Measurements from ENCODE around the gene MED28. TPM values are rescaled to one million over a fixed set of nuclear protein-coding genes. Genes with fewer than 3 reads are reported as not detected.
A peak's percentile ranks its signal among the peaks of the same experiment; 100 is the strongest.

The MED28 gene, protein sequence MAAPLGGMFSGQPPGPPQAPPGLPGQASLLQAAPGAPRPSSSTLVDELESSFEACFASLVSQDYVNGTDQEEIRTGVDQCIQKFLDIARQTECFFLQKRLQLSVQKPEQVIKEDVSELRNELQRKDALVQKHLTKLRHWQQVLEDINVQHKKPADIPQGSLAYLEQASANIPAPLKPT
- 20.5 and 21.5 TPM in 2 replicates for polyA plus RNA-seq (2013)

DNA sequence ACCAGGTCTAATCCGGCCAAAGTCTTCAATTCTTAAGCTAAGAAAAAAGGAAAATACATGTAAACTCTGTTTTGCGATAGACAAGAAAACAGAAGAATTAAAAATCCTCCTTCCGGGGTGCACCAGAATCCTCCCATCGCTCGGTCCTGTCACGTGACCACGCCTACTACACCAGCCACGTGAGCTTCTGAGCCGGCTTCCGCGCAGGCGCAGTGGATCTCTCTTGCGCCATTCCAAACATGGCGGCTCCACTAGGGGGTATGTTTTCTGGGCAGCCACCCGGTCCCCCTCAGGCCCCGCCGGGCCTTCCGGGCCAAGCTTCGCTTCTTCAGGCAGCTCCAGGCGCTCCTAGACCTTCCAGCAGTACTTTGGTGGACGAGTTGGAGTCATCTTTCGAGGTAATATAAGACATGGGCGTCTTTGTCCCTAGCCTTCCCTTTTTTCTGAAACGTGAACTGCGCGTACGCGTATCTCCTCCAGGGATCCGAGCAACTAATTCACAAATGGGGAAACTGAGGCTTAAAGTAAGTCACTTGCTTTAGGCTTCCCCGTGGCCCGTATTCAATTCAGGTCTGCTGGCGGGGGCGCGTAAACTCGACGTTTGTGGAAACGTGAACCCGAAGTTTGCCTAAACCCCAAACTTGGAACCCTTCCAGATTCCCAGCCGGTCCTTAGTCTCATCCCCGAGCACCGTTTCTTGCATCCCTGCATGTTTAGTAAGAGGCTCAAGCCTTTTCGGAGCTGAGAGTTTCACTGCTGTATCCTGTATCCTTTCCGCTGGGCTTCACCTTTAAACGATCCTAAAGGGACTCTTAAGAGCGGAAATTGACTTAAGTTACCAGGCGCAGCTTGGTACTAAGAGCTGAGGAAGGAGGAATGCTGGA, at the start of gene MED28:
MED28 (plus strand) TSS at position 226 of the 884 bp plus-strand sequence; CDS start at position 240, 14 bp downstream.
- H3K4me2 ChIP-seq (ENCODE audit: low read length) = peak within 1 kb of the TSS; percentile 89
- H4K91ac ChIP-seq (ENCODE audit: low read depth, low read length) = peak within 1 kb of the TSS; percentile 65
- DNase-seq = peak; percentile 96 to 99
- H3K9me3 ChIP-seq (ENCODE audit: insufficient read depth, low read depth, low read length) = no peaks in the 10 kb centered on the region
- WGBS (ENCODE audit: extremely low coverage, insufficient coverage, insufficient read length) = no CpG with 5 or more reads among the region's 46 CpGs
- peak within 1 kb of the TSS; percentile 73 for H3K4ac ChIP-seq (ENCODE audit: low read depth, low read length)
- H3K18ac ChIP-seq (ENCODE audit: low read length) = peak within 1 kb of the TSS; percentile 74
- H3K9ac ChIP-seq (ENCODE audit: low read length) = peak within 1 kb of the TSS; percentile 99
- H3K4me3 ChIP-seq (ENCODE audit: low read depth, low read length) = peak within 1 kb of the TSS; percentile 90
- H2AK5ac ChIP-seq (ENCODE audit: low read length) = no peak within 1 kb of the TSS
- peaks cover 11% of the 10 kb centered on the region for H3K79me2 ChIP-seq (ENCODE audit: control insufficient read depth, insufficient read depth, low read length, poor library complexity)
- peak within 1 kb of the TSS; percentile 92 for H4K8ac ChIP-seq (ENCODE audit: low read depth, low read length)
- no peak within 1 kb of the TSS for H2BK12ac ChIP-seq (ENCODE audit: low read length)
- no peak within 1 kb of the TSS for H3K27ac ChIP-seq (ENCODE audit: low read depth, low read length)
- peaks cover 7 to 18% of the 10 kb centered on the region in 2 experiments for H3K36me3 ChIP-seq (ENCODE audit: control insufficient read depth in 1 of 2, insufficient read depth in 2 of 2, low read length in 2 of 2)
- peak within 1 kb of the TSS; percentile 60 for H2BK120ac ChIP-seq (ENCODE audit: insufficient read depth, low read length, poor library complexity)
- H3K27me3 ChIP-seq (ENCODE audit: insufficient read depth, low read length) = no peaks in the 10 kb centered on the region
- H3K79me1 ChIP-seq (ENCODE audit: low read length) = peaks cover 5% of the 10 kb centered on the region
- H2AFZ ChIP-seq (ENCODE audit: insufficient read depth, low read length, poor library complexity) = peak within 1 kb of the TSS; percentile 69
- H2BK5ac ChIP-seq (ENCODE audit: low read depth, low read length, poor library complexity) = peak within 1 kb of the TSS; percentile 86
- no peak within 1 kb of the TSS for H3K23ac ChIP-seq (ENCODE audit: low read length)
- peak within 1 kb of the TSS; percentile 85 for H3K14ac ChIP-seq (ENCODE audit: low read length)
- H3K4me1 ChIP-seq (ENCODE audit: control insufficient read depth in 1 of 2, insufficient read depth in 2 of 2, low read length in 2 of 2) = peaks cover 0 to 3% of the 10 kb centered on the region in 2 experiments
- H4K12ac ChIP-seq (ENCODE audit: low read depth, low read length) = peak within 1 kb of the TSS; percentile 87

DNA sequence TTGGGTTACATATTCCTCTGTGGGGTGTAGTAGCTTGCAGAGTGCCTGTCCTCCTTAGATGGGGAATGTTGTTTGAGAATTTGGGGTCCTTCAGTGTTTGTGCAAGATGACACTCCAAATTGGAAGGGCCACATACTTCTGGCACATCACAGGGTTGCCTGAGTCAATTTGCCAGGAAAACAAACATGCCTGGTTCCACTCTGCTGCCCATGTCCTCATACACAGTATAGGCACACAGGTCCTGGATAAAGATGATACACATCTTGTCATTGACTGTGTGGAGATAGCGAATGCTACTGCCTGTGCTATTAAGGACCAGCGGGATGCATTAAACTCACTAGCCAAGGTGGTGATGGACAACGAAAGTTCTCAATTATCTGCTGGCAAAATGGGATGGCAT, 48.6 kb upstream of the MED28 start:
- Histone ChIP-seq H2AK5ac (ENCODE audit: low read length) (no peak overlapping the region), H3K23ac (ENCODE audit: low read length) (no peak overlapping the region), H3K36me3 (ENCODE audit: control insufficient read depth in 1 of 2, insufficient read depth in 2 of 2, low read length in 2 of 2) (no peaks in the 10 kb centered on the region), H3K4ac (ENCODE audit: low read depth, low read length) (no peak overlapping the region), H2BK120ac (ENCODE audit: insufficient read depth, low read length, poor library complexity) (no peak overlapping the region), H3K14ac (ENCODE audit: low read length) (no peak overlapping the region), H3K79me1 (ENCODE audit: low read length) (no peaks in the 10 kb centered on the region), H3K4me3 (ENCODE audit: low read depth, low read length) (no peak overlapping the region), H3K4me1 (ENCODE audit: control insufficient read depth in 1 of 2, insufficient read depth in 2 of 2, low read length in 2 of 2) (no peaks in the 10 kb centered on the region), H2AFZ (ENCODE audit: insufficient read depth, low read length, poor library complexity) (no peak overlapping the region), H4K12ac (ENCODE audit: low read depth, low read length) (no peak overlapping the region), H3K9me3 (ENCODE audit: insufficient read depth, low read depth, low read length) (no peaks in the 10 kb centered on the region), H3K18ac (ENCODE audit: low read length) (no peak overlapping the region), H2BK12ac (ENCODE audit: low read length) (no peak overlapping the region), H3K4me2 (ENCODE audit: low read length) (no peak overlapping the region), H3K79me2 (ENCODE audit: control insufficient read depth, insufficient read depth, low read length, poor library complexity) (no peaks in the 10 kb centered on the region), H4K91ac (ENCODE audit: low read depth, low read length) (no peak overlapping the region), H3K27ac (ENCODE audit: low read depth, low read length) (no peak overlapping the region), H2BK5ac (ENCODE audit: low read depth, low read length, poor library complexity) (no peak overlapping the region), H4K8ac (ENCODE audit: low read depth, low read length) (no peak overlapping the region), H3K9ac (ENCODE audit: low read length) (no peak overlapping the region), H3K27me3 (ENCODE audit: insufficient read depth, low read length) (no peaks in the 10 kb centered on the region)
- no CpG with 5 or more reads among the region's 3 CpGs for WGBS (ENCODE audit: extremely low coverage, insufficient coverage, insufficient read length)
- DNase-seq = no peak

DNA sequence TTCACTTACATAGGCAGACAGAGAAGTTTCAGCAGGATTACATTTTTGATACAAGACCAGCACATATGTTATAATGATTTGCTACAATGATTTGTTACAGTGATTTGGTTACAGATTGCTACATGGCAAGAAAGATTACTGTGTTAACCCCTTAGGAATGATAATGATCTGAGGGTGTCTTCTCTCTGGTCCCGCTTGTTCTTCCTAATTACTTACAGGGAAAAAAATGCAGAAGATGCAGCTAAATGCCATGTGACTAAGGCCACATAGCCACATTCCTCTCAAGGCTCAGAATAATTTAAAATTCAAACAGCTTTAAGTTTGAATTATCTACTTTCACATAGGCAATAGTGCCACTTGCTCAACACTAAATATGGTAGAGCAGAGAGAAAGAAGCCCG, 47.2 kb upstream of the MED28 start:
- no CpG with 5 or more reads among the region's 2 CpGs for WGBS (ENCODE audit: extremely low coverage, insufficient coverage, insufficient read length)

DNA sequence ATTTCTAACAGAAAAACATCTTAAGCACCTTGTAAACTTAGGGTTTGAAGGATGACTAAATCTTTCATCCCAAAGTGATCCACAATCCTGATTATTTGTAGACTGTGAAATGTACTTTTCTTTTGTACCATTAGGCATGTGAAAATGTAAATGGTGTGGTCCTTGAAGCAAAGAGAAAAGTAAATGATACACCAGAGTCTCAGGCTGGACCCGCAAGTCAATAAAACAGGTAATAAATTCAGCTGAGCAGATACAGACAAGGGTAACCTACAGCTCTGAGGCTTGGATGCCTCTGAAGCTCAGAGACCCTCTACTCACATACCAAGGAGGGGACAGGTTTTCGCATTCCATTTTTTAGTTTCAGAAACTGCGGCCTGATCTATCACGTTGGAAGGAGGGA, 40.2 kb upstream of the MED28 start:
- Histone ChIP-seq H3K4ac (ENCODE audit: low read depth, low read length) (no peak overlapping the region), H3K9ac (ENCODE audit: low read length) (no peak overlapping the region), H3K79me2 (ENCODE audit: control insufficient read depth, insufficient read depth, low read length, poor library complexity) (peaks cover 5% of the 10 kb centered on the region), H2AFZ (ENCODE audit: insufficient read depth, low read length, poor library complexity) (no peak overlapping the region), H3K23ac (ENCODE audit: low read length) (no peak overlapping the region), H3K27me3 (ENCODE audit: insufficient read depth, low read length) (no peaks in the 10 kb centered on the region), H3K79me1 (ENCODE audit: low read length) (peaks cover 7% of the 10 kb centered on the region), H3K36me3 (ENCODE audit: control insufficient read depth in 1 of 2, insufficient read depth in 2 of 2, low read length in 2 of 2) (no peaks in the 10 kb centered on the region), H4K8ac (ENCODE audit: low read depth, low read length) (no peak overlapping the region), H2BK12ac (ENCODE audit: low read length) (no peak overlapping the region), H2BK5ac (ENCODE audit: low read depth, low read length, poor library complexity) (no peak overlapping the region), H3K14ac (ENCODE audit: low read length) (no peak overlapping the region), H3K4me3 (ENCODE audit: low read depth, low read length) (no peak overlapping the region), H3K4me2 (ENCODE audit: low read length) (no peak overlapping the region), H3K4me1 (ENCODE audit: control insufficient read depth in 1 of 2, insufficient read depth in 2 of 2, low read length in 2 of 2) (peaks cover 6 to 7% of the 10 kb centered on the region in 2 experiments), H4K91ac (ENCODE audit: low read depth, low read length) (no peak overlapping the region), H3K9me3 (ENCODE audit: insufficient read depth, low read depth, low read length) (no peaks in the 10 kb centered on the region), H4K12ac (ENCODE audit: low read depth, low read length) (no peak overlapping the region), H3K18ac (ENCODE audit: low read length) (no peak overlapping the region), H2BK120ac (ENCODE audit: insufficient read depth, low read length, poor library complexity) (no peak overlapping the region), H3K27ac (ENCODE audit: low read depth, low read length) (no peak overlapping the region), H2AK5ac (ENCODE audit: low read length) (no peak overlapping the region)
- no CpG with 5 or more reads among the region's 4 CpGs for WGBS (ENCODE audit: extremely low coverage, insufficient coverage, insufficient read length)
- DNase-seq = no peak

More for the DNA sequence above, 47.2 kb upstream of the MED28 start:
- Histone ChIP-seq H4K12ac (ENCODE audit: low read depth, low read length) (no peak overlapping the region), H3K4me3 (ENCODE audit: low read depth, low read length) (no peak overlapping the region), H3K9me3 (ENCODE audit: insufficient read depth, low read depth, low read length) (no peaks in the 10 kb centered on the region), H3K79me2 (ENCODE audit: control insufficient read depth, insufficient read depth, low read length, poor library complexity) (no peaks in the 10 kb centered on the region), H3K18ac (ENCODE audit: low read length) (no peak overlapping the region), H3K79me1 (ENCODE audit: low read length) (no peaks in the 10 kb centered on the region), H3K27ac (ENCODE audit: low read depth, low read length) (no peak overlapping the region), H2BK12ac (ENCODE audit: low read length) (no peak overlapping the region), H3K4me2 (ENCODE audit: low read length) (no peak overlapping the region), H4K91ac (ENCODE audit: low read depth, low read length) (no peak overlapping the region), H3K4ac (ENCODE audit: low read depth, low read length) (no peak overlapping the region), H3K9ac (ENCODE audit: low read length) (no peak overlapping the region), H3K36me3 (ENCODE audit: control insufficient read depth in 1 of 2, insufficient read depth in 2 of 2, low read length in 2 of 2) (no peaks in the 10 kb centered on the region), H3K14ac (ENCODE audit: low read length) (no peak overlapping the region), H3K4me1 (ENCODE audit: control insufficient read depth in 1 of 2, insufficient read depth in 2 of 2, low read length in 2 of 2) (no peaks in the 10 kb centered on the region), H2BK120ac (ENCODE audit: insufficient read depth, low read length, poor library complexity) (no peak overlapping the region), H2AFZ (ENCODE audit: insufficient read depth, low read length, poor library complexity) (no peak overlapping the region), H3K23ac (ENCODE audit: low read length) (no peak overlapping the region), H2BK5ac (ENCODE audit: low read depth, low read length, poor library complexity) (no peak overlapping the region), H2AK5ac (ENCODE audit: low read length) (no peak overlapping the region), H4K8ac (ENCODE audit: low read depth, low read length) (no peak overlapping the region), H3K27me3 (ENCODE audit: insufficient read depth, low read length) (no peaks in the 10 kb centered on the region)
- no peak for DNase-seq
